ENCODE measurements around the gene SERPINE2. TPM values are rescaled to one million over a fixed set of nuclear protein-coding genes. Genes with fewer than 3 reads are reported as not detected.

SERPINE2 gene
- total RNA-seq, 4 donors from 2014 or later, result 7.0 to 16.5 (median 10.0) TPM

DNA sequence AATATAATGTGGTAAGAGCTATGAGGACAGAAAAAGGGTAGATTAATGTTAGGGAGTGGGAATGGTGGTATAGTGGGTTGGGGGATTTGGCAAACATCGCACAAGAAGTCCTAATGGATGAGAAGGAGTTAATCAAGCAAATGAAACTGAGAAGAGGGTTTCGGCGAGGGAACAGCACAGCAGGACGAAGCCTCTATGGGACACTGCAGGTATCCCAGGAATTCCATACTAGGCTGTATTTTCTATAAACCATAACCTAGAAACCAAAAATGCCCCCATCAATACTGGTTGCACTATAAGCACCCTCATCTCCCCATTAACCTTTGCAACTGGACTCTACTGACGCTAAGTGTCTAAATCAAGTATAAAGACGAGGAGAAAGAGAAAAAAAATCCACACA, 104.2 kb downstream of the SERPINE2 start:
- Histone ChIP-seq H3K9me3 (no peaks in the 10 kb centered on the region), H3K27ac (no peak overlapping the region), H3K4me3 (no peak overlapping the region), H3K27me3 (no peaks in the 10 kb centered on the region), H3K36me3 (no peaks in the 10 kb centered on the region), H3K4me1 (peaks cover 49% of the 10 kb centered on the region)
- TF ChIP-seq, protein P1, sequence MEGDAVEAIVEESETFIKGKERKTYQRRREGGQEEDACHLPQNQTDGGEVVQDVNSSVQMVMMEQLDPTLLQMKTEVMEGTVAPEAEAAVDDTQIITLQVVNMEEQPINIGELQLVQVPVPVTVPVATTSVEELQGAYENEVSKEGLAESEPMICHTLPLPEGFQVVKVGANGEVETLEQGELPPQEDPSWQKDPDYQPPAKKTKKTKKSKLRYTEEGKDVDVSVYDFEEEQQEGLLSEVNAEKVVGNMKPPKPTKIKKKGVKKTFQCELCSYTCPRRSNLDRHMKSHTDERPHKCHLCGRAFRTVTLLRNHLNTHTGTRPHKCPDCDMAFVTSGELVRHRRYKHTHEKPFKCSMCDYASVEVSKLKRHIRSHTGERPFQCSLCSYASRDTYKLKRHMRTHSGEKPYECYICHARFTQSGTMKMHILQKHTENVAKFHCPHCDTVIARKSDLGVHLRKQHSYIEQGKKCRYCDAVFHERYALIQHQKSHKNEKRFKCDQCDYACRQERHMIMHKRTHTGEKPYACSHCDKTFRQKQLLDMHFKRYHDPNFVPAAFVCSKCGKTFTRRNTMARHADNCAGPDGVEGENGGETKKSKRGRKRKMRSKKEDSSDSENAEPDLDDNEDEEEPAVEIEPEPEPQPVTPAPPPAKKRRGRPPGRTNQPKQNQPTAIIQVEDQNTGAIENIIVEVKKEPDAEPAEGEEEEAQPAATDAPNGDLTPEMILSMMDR (IDR thresholded peaks at IDR 0.05), result no peak
- TF ChIP-seq POLR2A (IDR thresholded peaks at IDR 0.05) (no peak), EP300 (IDR thresholded peaks at IDR 0.05) (no peak), POLR2AphosphoS5 (IDR thresholded peaks at IDR 0.05) (no peak)
- DNase-seq (ENCODE audit: low spot score in 2 of 2), result no peak
- 77% methylated on average over 6 of the region's 6 CpGs for WGBS

DNA sequence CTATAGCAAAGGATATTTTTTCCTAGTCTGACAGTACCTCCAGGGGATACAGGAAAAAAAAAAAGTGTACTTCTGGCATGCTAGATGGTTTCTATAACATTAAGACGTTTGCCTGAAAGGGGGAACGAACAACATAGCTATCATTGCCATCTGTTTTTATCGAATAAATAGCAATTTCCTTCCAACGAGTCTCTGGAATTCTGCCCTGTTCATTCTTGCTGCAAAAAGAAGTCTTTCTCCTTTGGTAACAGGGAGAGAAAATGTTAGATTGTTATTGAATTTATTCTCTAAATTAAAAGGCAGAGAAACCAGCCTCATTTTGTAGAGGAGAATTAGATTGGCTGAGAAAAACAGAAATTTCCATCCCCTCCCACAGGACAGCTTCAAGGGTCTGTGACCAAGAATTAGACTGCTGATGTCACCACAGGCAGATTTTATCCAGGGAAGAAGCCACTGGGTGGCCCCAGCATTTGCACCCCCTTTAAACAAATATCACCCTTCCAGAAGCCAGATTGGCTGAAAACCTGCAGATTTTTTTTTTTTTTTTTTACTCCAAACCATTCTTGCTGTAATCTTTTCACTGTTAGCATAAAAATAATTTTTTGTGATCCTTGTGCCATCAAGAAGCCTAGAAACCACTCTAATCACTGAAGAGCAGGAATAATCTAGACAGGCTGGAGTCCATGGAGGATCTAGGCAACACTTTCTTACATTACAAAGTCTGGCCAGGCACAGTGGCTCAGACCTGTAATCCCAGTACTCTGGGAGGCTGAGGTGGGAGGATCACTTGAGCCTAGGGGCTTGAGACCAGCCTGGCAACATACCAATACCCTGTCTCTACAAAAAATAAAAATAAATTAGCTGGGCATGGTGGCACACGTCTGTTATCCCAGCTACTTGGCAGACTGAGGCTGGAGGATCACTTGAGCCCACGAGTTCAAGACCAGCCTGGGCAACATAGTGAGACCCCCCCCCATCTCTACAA, 106.0 kb downstream of the SERPINE2 start:
- TF ChIP-seq EP300 (IDR thresholded peaks at IDR 0.05) (no peak), POLR2AphosphoS5 (IDR thresholded peaks at IDR 0.05) (no peak), POLR2A (IDR thresholded peaks at IDR 0.05) (no peak)
- TF ChIP-seq, protein P1 (IDR thresholded peaks at IDR 0.05), result no peak
- Histone ChIP-seq H3K27ac (no peak overlapping the region), H3K4me1 (peaks cover 42% of the 10 kb centered on the region), H3K36me3 (no peaks in the 10 kb centered on the region), H3K27me3 (no peaks in the 10 kb centered on the region), H3K9me3 (no peaks in the 10 kb centered on the region), H3K4me3 (no peak overlapping the region)
- 30% methylated on average over 6 of the region's 6 CpGs for WGBS
- DNase-seq (ENCODE audit: low spot score in 2 of 2), result no peak

DNA sequence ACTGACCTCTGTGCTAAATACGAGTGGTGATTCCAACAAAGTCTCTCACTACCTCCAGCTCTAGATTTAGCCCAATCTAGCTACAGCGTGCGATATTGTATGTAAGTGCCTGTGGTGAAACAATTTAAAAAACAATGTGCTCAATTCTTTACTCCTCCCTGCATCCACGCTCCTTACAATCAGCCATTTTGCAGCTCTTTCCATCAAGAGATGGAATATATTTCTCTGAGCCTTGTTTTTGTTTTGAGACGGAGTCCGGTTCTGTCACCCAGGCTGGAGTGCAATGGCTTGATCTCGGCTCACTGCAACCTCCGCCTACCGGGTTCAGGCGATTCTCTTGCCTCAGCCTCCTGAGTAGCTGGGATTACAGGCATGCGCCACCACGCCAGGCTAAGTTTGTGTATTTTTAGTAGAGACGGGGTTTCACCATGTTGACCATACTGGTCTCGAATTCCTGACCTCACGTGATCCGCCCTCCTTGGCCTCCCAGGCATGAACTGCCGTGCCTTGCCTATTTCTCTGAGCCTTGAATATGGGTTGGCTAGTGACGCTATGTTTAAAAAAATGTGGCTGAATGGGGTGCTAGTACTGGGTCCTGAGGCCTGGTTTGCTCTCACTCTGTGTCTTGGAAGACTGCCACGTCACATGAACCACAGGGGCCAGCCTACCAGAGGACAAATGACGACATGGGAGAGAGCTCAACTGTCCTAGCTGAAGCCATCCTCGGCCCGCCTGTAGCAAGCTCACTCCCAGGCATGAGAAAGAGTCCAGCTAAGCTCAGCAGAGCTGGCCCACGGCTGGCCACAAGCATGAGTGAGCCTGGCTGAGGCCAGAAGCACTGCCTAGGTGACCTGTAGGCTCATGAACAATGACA, 108.7 kb downstream of the SERPINE2 start:
- H3K4me1 ChIP-seq, result peaks cover 23% of the 10 kb centered on the region
- DNase-seq (ENCODE audit: low spot score in 2 of 2), result no peak

DNA sequence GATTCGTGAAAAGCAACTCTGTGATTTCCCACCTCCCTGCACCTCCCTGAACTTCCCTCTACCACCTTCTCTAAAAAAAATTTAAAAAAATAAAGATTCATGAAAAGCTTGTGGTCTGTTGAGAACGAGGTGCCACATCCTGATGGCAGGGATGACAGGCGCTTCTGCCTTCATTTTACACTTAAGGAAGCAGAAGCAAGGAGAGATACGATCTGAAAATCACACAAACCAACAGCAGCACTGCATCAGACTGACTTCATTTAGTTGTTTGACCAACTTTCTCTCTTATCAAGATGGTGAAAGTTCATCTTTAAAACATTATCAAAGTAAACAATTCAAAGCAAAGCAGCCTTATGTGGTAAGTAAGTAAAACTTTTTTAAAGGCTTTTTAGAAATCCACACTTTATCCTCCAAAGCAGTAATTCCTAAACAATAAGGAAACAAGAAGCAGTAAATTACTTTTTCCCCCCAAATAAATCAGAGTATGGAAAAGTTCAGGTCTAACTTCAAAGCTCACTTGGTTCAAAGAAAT, 109.4 kb downstream of the SERPINE2 start:
- Histone ChIP-seq H3K27ac (no peak overlapping the region), H3K4me1 (peaks cover 18% of the 10 kb centered on the region), H3K36me3 (no peaks in the 10 kb centered on the region), H3K9me3 (no peaks in the 10 kb centered on the region), H3K27me3 (no peaks in the 10 kb centered on the region), H3K4me3 (no peak overlapping the region)
- TF ChIP-seq POLR2AphosphoS5 (IDR thresholded peaks at IDR 0.05), result no peak
- no peak for TF ChIP-seq POLR2A (IDR thresholded peaks at IDR 0.05)
- TF ChIP-seq, protein P1 (IDR thresholded peaks at IDR 0.05), result no peak
- TF ChIP-seq EP300 (IDR thresholded peaks at IDR 0.05), result no peak
- no peak for DNase-seq (ENCODE audit: low spot score in 2 of 2)
- 64% methylated on average over 4 of the region's 4 CpGs for WGBS

More for the DNA sequence above, 108.7 kb downstream of the SERPINE2 start:
- H3K36me3 ChIP-seq, result no peaks in the 10 kb centered on the region
- no peaks in the 10 kb centered on the region for H3K27me3 ChIP-seq
- H3K27ac ChIP-seq, result no peak overlapping the region
- no peaks in the 10 kb centered on the region for H3K9me3 ChIP-seq
- WGBS, result 77% methylated on average over 22 of the region's 23 CpGs
- TF ChIP-seq EP300 (IDR thresholded peaks at IDR 0.05), result no peak
- no peak for TF ChIP-seq POLR2A (IDR thresholded peaks at IDR 0.05)
- no peak for TF ChIP-seq POLR2AphosphoS5 (IDR thresholded peaks at IDR 0.05)
- TF ChIP-seq, protein P1 (IDR thresholded peaks at IDR 0.05), result no peak
- H3K4me3 ChIP-seq, result no peak overlapping the region
